ENCODE data around the gene FCN3.
A peak's percentile ranks its signal among the peaks of the same experiment; 100 is the strongest.

Gene FCN3

DNA sequence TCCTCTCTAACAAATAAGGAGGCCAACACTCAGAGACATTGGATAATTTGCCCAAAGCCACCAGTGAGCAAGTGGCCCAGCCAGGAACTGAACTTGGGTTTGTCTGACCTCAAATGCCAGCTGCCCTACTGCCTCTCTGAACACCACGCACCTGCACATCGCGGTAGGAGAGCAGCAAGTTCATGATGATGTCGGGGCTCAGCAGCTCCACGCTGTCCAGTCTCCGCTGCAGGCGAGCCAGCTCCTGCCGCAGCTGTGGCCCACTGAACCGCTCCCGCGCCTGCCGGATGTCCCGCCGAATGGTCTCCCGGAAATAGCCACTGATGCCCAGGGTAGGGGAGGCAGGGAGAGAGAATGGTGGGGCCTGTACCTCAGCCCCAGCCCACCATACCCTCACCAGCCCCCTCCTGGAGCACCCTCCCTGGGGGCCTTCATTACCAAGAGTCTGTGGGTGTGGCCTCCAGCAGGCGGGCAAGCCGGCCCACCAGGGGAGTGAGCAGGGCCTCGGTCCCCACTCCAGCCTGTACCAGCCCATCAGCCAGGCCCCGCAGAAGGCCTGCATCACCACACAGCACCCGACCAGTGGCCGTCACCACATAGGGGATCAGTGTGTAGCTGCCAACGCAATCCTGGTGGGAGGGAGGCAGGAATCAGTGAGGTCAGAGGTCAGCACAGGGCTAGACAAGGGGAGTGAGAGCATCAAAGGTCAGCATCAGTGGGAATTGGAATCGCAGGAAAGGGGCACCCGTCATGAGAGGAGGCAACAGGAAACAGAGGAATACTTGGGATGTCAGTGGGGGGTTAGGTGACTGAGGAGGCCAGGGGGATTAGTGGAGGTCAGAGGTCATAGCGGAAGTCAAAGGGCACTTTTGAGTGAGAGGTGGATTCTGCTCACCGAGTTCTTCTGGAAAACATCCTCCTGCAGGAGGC, 10.6 kb downstream of the FCN3 start:
- Histone ChIP-seq H3K9me3 (ENCODE audit: control insufficient read depth, insufficient read depth, low read length) (no peaks in the 10 kb centered on the region), H3K9me2 (replicated peaks; ENCODE audit: control insufficient read depth, low read length) (no peaks in the 10 kb centered on the region), H3K27ac (ENCODE audit: low read depth, low read length) (no peak overlapping the region), H3F3A (ENCODE audit: control insufficient read depth, insufficient read depth) (peaks cover 3% of the 10 kb centered on the region; the same call in 1 of the 2 replicates), H4K20me1 (ENCODE audit: control insufficient read depth, insufficient read depth, low read depth, low read length) (no peaks in the 10 kb centered on the region), H3K36me3 (ENCODE audit: control insufficient read depth, low read length) (no peaks in the 10 kb centered on the region), H3K4me3 (ENCODE audit: low read length) (no peak overlapping the region), H3K4me1 (ENCODE audit: control insufficient read depth, low read length) (peaks cover 40% of the 10 kb centered on the region), H3K4me2 (ENCODE audit: low read length) (no peak overlapping the region), H3K79me2 (ENCODE audit: control insufficient read depth, low read length) (no peaks in the 10 kb centered on the region), H3K27me3 (ENCODE audit: control insufficient read depth, low read length) (peaks cover 32% of the 10 kb centered on the region)
- TF ChIP-seq EZH2phosphoT487 (IDR thresholded peaks at IDR 0.05; ENCODE audit: borderline replicate concordance, low read length), result no peak
- TF ChIP-seq, protein P1, sequence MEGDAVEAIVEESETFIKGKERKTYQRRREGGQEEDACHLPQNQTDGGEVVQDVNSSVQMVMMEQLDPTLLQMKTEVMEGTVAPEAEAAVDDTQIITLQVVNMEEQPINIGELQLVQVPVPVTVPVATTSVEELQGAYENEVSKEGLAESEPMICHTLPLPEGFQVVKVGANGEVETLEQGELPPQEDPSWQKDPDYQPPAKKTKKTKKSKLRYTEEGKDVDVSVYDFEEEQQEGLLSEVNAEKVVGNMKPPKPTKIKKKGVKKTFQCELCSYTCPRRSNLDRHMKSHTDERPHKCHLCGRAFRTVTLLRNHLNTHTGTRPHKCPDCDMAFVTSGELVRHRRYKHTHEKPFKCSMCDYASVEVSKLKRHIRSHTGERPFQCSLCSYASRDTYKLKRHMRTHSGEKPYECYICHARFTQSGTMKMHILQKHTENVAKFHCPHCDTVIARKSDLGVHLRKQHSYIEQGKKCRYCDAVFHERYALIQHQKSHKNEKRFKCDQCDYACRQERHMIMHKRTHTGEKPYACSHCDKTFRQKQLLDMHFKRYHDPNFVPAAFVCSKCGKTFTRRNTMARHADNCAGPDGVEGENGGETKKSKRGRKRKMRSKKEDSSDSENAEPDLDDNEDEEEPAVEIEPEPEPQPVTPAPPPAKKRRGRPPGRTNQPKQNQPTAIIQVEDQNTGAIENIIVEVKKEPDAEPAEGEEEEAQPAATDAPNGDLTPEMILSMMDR (IDR thresholded peaks at IDR 0.05; ENCODE audit: low read depth, low read length, poor library complexity, severe bottlenecking), result no peak

DNA sequence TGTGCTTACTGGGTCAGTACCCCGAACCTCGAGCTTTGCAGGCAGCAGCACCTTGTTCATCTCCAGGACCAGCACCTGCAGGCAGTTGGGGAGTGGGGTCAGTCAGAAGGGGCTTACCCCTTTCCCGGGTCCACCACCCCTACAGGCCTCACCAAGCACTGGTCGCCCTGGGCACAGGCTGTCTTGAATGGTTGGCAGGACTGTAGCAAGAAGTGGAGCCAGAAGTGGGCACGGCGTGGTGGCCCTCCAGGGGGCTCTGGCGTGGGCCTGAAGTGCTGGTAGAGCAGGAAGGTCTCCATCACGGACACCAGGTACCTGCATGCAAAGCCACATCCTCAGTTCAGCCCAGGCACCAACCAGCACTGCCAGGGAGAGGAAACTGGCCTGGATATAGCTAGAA, 13.1 kb downstream of the FCN3 start:
- TF ChIP-seq, protein P1 (IDR thresholded peaks at IDR 0.05; ENCODE audit: low read depth, low read length, poor library complexity, severe bottlenecking), result no peak
- TF ChIP-seq EZH2phosphoT487 (IDR thresholded peaks at IDR 0.05; ENCODE audit: borderline replicate concordance, low read length), result no peak
- Histone ChIP-seq H3K36me3 (ENCODE audit: control insufficient read depth, low read length) (no peaks in the 10 kb centered on the region), H3K4me3 (ENCODE audit: low read length) (no peak overlapping the region), H3K9me2 (replicated peaks; ENCODE audit: control insufficient read depth, low read length) (no peaks in the 10 kb centered on the region), H4K20me1 (ENCODE audit: control insufficient read depth, insufficient read depth, low read depth, low read length) (no peaks in the 10 kb centered on the region), H3K4me2 (ENCODE audit: low read length) (no peak overlapping the region), H3F3A (ENCODE audit: control insufficient read depth, insufficient read depth) (no peaks in the 10 kb centered on the region), H3K27ac (ENCODE audit: low read depth, low read length) (no peak overlapping the region), H3K27me3 (ENCODE audit: control insufficient read depth, low read length) (peaks cover 30% of the 10 kb centered on the region), H3K79me2 (ENCODE audit: control insufficient read depth, low read length) (no peaks in the 10 kb centered on the region), H3K4me1 (ENCODE audit: control insufficient read depth, low read length) (peaks cover 43% of the 10 kb centered on the region), H3K9me3 (ENCODE audit: control insufficient read depth, insufficient read depth, low read length) (no peaks in the 10 kb centered on the region)

DNA sequence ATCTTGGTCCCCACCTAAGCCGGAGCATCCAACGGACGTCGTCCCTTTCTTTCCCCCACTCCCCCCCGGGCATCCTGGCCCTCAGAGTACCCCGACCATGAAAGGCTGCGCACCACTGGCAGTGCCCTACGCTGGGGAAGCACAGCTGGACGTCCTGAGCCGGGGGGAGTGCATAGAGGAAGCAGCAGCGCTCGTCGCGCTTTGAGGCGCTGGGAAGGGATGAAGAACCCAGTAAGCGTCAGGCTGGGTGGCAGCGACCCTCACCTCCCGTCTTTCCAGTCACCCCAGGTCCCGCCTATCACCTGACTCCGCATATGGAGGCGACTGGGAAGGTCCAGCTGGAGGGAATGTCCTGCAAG, 13.6 kb downstream of the FCN3 start:
- Histone ChIP-seq H3K4me1 (ENCODE audit: control insufficient read depth, low read length) (peaks cover 41% of the 10 kb centered on the region), H4K20me1 (ENCODE audit: control insufficient read depth, insufficient read depth, low read depth, low read length) (no peaks in the 10 kb centered on the region), H3K36me3 (ENCODE audit: control insufficient read depth, low read length) (no peaks in the 10 kb centered on the region), H3K9me2 (replicated peaks; ENCODE audit: control insufficient read depth, low read length) (no peaks in the 10 kb centered on the region), H3K27me3 (ENCODE audit: control insufficient read depth, low read length) (peaks cover 29% of the 10 kb centered on the region), H3K4me3 (ENCODE audit: low read length) (peak overlapping the region; percentile 86), H3K27ac (ENCODE audit: low read depth, low read length) (no peak overlapping the region), H3F3A (ENCODE audit: control insufficient read depth, insufficient read depth) (no peaks in the 10 kb centered on the region), H3K9me3 (ENCODE audit: control insufficient read depth, insufficient read depth, low read length) (no peaks in the 10 kb centered on the region), H3K79me2 (ENCODE audit: control insufficient read depth, low read length) (no peaks in the 10 kb centered on the region), H3K4me2 (ENCODE audit: low read length) (peak overlapping the region; percentile 100)
- no peak for TF ChIP-seq EZH2phosphoT487 (IDR thresholded peaks at IDR 0.05; ENCODE audit: borderline replicate concordance, low read length)
- TF ChIP-seq, protein P1 (IDR thresholded peaks at IDR 0.05; ENCODE audit: low read depth, low read length, poor library complexity, severe bottlenecking), result no peak

Data from DOHH2 (cell line).